NCI-H128 (cell line): ENCODE data around the gene C1orf56.

Source experiments
- DNase-seq: peaks from one replicate; lab custom pipeline; 2025; ENCODE audit not compliant: unreplicated experiment; lab: John Stamatoyannopoulos, UW

The C1orf56 gene, protein sequence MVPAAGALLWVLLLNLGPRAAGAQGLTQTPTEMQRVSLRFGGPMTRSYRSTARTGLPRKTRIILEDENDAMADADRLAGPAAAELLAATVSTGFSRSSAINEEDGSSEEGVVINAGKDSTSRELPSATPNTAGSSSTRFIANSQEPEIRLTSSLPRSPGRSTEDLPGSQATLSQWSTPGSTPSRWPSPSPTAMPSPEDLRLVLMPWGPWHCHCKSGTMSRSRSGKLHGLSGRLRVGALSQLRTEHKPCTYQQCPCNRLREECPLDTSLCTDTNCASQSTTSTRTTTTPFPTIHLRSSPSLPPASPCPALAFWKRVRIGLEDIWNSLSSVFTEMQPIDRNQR

GRCh38 chr1:151047591-151047924, at the start of gene C1orf56:
C1orf56 (plus strand) TSS chr1:151047751; CDS start chr1:151047848, 97 bp downstream.
- peak; percentile 69 for DNase-seq

GRCh38 chr1:150997949-150998348, 49.6 kb upstream of the C1orf56 start:
- no peak for DNase-seq

DNA sequence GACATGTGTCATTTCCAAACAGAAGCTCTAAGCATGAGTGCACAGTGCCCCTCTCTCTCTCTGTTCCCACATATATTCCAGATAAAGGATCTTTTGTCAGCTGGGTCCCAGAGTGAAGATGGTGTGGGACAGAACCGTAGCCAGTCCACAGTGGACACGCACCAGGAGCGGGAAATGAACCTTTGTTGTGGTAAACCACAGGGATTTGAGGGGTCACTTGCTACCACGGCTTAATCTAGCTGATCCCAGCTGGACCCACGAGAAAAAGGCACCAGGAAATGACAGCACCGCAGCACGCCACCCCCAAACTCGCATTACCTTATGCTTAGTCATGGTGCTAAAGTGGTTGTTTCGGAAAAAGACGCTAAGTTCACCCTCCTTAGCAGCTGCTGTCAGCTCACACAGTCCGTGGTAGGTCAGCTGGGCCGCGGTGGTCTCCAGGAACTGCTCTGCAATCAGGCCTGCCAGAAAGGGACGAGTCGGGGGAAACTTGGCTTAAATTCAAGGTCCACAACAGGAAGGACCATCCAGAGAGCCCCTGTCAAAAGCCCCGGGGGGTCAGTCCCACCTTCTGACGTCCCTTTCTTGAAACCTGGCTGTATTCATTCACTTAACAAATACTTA, 48.4 kb upstream of the C1orf56 start:
- no peak for DNase-seq

DNA sequence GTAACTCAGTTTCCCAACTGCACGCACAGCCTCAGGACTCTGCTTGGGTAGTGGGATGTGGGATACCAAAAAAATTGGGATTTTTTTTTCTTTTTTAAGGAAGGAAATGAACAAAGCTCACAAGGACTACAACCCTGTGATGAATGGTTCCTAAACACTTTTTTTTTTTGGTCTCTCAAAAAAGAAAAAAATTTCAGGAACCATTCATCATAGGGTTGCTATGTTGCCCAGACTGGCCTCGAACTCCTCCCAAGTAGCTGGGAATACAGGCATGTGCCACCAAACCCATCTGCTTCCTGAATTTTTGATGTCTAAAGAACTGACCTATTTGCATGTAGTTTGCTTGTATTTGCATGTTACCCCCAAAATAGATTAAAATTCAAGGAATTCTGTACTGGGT, 47.6 kb upstream of the C1orf56 start:
- DNase-seq = no peak

DNA sequence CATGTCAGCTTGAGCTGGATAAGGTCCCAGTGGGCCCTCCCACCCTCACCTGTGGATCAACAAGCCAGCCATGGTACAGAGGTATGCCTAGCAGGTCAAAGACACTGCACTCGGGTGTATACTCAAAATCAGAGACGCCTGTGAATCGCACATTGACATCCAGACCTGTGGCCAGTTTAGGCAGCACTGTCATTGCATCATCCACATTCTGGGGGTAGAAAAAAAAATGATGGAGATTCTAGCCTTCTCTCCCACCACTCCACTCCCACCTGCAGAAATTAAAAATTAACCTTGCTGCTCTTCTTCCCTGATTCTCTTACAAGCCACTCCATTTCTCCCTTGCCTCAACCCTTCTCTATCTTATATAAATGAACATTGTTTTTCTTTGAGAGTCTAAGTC, 47.1 kb upstream of the C1orf56 start:
- DNase-seq = no peak

DNA sequence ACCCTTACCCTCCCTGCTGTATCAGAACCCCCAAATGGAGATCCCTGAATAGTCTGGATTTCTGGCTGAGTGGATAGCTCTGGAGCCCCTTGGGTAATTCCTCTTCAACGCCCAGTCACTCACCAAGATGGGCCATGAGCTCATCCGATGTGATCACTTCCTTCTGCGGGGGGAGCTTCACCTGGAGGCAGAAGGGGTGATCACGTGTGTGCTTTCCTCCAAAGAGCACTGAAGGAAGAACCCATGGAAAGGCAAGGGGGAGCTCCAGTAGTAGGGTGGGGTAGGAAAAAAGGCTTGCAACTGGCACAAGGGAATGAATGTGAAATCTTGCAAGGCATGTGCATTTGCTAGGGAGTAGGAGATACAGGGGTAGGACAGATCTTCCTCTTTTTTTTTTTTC, 45.9 kb upstream of the C1orf56 start:
- DNase-seq = no peak

- DNase-seq = no peak
These were observed 45.5 kb upstream of the C1orf56 start for GRCh38 chr1:151002051-151002450.

GRCh38 chr1:151002611-151003010, 44.9 kb upstream of the C1orf56 start:
- DNase-seq = no peak

DNA sequence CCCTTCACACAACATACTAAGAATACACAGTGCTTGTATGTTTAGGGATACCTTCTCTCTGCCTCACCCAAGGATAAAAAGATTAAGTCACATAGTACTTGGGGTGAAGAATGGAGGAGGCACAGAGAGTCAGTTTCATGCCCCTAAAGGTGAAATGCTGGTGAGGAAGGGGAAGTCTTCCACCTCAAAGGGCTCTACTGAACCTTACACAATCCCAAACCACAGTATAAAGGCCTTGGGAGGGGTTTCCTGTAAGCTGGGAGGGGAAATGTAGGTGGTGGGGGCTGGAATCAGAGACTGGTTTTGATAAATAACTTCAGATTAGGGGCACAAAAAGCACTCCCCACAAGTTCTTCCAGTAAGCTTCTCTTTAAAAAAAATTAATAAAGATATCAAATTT, 44.4 kb upstream of the C1orf56 start:
- DNase-seq = no peak

DNA sequence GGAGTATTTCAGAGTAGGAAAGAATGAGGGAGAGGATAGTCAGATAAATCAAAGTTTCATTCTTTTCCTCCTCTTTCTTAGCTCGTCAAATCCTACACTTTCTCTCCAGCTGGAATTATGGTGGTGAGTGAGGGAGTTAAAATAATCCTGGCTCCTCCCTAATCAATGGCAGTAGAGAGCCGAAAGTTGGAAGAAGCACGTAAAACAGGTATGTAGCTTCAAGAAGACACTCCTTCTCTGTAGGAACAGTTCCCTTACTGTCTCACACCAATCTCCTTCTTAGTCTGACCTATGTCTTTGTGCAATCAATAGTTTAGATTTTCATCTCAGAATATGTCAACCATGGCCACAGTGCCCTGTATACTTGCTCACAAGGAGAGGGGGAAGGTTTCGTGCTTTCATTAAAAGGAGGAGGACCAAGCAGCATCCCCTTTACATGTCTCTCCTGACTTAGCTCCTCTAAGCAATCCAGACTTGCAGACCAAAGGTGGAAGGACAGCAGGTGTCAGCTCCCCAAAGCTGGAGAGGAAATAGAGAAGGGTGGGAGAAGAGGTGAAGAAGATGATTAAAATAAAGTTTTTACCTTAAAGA, 41.7 kb upstream of the C1orf56 start:
- no peak for DNase-seq

DNA sequence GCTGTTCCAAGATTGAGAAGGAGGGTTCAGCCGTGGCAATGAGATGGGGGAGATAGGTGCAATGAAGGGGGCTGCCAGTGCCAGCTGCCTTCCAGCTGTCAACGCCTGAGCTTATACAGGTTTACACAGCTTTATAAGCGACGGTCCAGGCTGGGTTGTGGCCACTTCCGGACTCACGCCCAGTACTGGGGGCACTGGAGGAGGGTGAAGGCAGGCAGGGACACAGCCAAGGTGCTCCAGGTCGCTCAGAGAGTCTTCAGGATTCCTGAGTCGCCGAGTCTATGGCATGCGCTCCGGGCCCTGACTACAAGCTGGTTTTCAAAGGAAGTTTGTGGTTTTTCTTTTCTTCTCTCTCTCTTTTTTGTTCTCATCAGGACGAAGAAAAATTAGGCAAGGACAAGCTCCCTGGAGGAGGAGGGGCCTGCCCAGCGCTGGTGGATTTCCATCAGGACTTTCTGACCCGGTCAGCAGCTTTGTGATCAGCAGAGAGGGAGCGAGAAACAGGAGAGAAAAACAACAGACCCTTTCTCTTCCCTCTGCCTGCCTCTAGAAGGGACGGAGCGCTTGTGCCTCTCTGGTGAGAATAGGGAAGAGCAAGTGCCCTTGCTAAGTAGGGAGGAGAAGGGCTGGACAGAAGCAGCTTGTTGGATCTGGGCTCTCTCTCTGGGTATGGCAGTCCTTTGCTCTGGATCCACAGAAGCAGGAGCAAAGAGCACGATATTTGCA, 41.1 kb upstream of the C1orf56 start, which contains the start of gene MINDY1:
TSS of gene MINDY1 (minus strand) at position 576 of the 726 bp plus-strand sequence. CDS start 4,285 bp downstream, outside the sequence.
- DNase-seq = peak; percentile 76

DNA sequence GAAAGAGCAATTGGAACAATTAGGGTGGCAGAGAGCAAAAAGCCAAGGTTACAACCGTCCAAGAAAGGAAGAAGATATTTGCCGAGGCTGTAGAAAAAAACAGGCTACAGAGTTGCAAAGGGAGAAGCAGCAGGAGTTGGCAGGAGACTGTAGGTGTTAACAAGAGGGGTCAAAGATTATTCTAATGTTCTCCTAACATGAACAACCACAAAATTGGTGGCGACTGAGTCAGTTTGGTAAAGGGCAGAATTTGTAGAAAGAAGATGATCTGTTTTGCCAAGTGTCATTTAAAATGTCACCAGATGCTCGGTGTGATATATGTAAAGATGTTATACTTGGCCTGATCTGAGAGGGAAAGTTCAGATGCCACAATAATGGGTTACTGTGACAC, 39.7 kb upstream of the C1orf56 start:
- no peak for DNase-seq

DNA sequence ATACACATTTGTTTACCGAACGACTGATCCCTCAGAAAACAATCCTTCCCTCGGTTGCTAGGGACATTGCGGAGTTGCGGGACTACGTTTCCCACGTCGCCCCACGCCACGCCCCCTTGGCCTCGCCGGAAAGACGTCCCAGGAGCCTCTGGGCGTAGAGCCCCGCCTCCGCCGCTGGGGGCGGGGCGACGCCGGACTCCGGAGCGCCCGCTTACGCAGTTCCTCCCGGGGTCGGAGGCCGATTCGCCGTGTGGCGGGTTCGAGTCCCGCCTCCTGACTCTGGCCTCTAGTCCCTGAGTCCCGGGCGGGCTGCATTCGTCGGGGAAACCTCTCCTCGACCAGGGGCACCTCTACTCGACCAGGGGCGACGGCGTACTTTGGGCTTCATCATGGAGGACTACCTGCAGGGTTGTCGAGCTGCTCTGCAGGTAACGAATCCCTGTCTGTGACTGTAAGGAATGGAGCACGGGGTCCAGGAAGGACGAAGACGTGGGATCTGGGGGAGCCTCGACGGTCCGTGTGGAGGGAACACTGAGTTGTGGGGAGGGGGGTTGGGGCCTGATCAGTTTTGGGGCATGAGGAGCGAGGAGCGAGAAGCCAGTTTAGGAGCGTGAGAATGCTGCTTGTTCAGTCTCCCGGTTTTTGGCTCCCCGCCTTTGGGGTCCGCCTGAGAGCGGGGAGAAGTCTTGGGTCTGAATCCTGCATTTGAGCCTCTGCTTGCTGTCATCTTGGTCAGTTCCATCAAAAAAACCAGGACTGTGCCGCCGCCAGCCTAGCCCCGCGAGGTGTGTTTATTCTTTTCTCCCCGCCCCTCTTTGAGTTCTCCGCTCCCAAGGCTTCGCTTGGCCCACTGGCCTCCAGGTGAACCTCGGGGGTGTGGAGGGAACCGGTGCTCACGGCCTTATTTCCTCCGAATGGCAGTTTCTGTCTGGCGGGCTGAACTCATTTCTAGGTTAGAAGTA, 39.0 kb upstream of the C1orf56 start, which contains the start of gene PRUNE1:
TSS of gene PRUNE1 (plus strand) at position 206 of the 962 bp plus-strand sequence. CDS start at position 390, 184 bp downstream.
- peak; percentile 94 for DNase-seq

- DNase-seq = no peak
These were observed 38.4 kb upstream of the C1orf56 start for GRCh38 chr1:151009206-151009587.

DNA sequence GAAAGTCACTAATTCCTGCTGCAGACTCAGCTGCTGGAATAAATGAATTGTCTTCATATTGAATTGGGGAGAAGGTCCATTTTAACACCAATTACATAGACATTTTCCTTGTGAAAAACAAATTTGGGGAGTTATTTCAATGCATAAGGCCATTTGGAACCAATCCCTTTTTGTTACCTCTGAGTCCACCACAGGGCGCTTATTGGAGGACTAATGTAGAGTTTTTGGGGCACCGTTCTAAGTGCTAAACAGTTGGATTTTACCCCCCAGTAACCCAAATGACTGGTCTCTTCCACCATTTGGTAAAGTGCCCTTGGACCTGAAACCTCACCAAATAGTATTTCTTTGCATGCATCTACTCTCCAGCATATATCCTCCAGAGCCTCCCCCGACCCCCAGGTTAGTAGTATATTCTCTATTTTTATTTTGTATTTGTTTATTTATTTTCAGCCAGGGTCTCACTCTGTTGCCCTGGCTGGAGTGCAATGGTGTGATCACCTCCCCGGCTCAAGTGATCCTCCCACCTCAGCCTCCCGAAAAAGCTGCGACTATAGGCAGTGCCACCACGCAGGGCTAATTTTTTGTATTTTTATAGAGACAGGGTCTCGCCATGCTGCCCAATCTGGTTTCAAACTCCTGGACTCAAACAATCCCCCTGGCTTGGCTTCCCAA, 37.7 kb upstream of the C1orf56 start:
- DNase-seq = no peak

DNA sequence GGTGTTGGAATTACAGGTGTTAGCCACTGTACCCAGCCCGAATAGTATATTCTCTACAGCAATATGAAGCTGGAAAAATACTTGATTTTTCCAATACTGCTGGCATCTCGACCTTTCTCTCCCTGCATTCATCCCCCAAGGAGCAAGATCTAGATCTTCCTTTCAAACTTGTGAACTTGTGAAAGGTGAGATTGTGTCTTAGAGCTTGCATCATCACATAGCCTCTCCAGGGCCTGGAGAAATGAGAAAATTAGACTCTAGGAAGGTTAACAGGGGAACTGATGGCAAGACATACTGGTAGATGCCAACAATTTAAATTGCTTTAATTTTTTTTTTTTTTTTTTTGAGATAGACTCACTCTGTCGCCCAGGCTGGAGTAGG, 37.2 kb upstream of the C1orf56 start:
- no peak for DNase-seq

- no peak for DNase-seq
These were observed 36.2 kb upstream of the C1orf56 start for GRCh38 chr1:151011154-151011850.

DNA sequence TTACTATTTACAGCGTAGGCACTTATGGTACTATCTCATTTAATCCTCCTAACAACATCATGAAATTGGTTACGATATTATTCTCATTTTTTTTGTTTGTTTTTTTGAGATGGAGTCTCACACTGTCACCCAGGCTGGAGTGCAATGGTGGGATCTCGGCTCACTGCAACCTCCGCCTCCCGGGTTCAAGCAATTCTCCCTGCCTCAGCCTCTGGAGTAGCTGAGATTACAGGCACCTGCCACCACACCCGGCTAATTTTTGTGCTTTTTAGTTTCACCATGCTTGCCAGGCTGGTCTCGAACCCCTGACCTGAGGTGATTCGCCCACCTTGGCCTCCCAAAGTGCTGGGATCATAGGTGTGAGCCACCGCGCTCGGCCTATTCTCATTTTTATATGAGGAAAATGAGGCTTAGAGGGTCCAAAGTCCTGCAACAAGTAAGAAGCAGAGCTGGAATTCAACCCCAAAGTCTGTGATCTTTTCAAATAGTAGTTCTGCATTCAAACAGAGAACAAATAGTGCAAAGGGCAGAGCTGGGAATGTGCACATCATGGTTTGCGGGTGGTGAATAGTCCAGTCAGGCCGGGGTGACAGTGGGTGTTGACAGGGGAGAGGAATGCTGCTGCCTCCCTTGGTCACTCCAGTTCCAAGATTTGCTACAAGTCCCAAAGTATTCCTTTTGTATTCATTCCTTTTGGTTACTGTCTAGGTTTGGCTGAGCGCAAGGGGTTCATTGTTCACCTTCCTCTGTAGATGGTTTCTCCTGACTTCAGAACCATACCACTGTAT, 34.7 kb upstream of the C1orf56 start:
- no peak for DNase-seq

- peak; percentile 24 for DNase-seq
These were observed 34.0 kb upstream of the C1orf56 start for GRCh38 chr1:151013518-151013917.
